Measurements from ENCODE around the gene NR3C2. TPM values are rescaled to one million over a fixed set of nuclear protein-coding genes. Genes with fewer than 3 reads are reported as not detected.

NR3C2 gene
- total RNA-seq, 2 donors from 2014 or later = 41.0 to 42.5 TPM

- Mint-ChIP-seq H3K4me3 (no peak overlapping the region), H3K27ac (peak overlapping the region; percentile 2), H3K4me1 (peaks cover 9% of the 10 kb centered on the region), H3K27me3 (no peaks in the 10 kb centered on the region), H3K36me3 (ENCODE audit: low read depth) (peaks cover 16% of the 10 kb centered on the region)
- no peak for ATAC-seq
- no peaks in the 10 kb centered on the region for H3K9me3 ChIP-seq (ENCODE audit: control insufficient read depth, low read length, poor library complexity, severe bottlenecking)
- no peak for DNase-seq
Measured at GRCh38 chr4:148118633-148119032, 323.6 kb downstream of the NR3C2 start.

DNA sequence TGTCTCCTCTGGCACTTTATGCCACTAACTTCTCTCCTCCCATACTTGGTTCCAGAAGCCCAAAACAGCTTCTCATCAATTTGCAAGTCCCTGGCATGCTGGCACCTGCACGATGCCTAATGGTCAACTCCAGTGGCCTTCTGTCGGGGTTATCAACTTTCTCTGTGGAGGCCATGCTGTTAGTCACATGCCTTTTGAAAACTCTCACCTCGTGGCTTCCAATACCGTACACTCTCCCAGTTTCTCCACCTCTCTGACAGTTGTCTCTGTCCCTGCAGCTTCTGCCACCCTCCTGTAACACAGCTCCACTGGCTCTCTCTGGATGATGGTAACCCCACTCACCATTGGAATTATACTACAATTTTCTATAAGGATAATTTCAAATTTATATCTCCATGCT is 324.0 kb downstream of the NR3C2 start:
- peak overlapping the region; percentile 5 for H3K4me3 Mint-ChIP-seq
- DNase-seq (no peak), ATAC-seq (no peak)
- H3K27ac Mint-ChIP-seq = peak overlapping the region; percentile 2
- H3K4me1 Mint-ChIP-seq = peaks cover 9% of the 10 kb centered on the region
- no peaks in the 10 kb centered on the region for H3K27me3 Mint-ChIP-seq
- peaks cover 15% of the 10 kb centered on the region for H3K36me3 Mint-ChIP-seq (ENCODE audit: low read depth)
- H3K9me3 ChIP-seq (ENCODE audit: control insufficient read depth, low read length, poor library complexity, severe bottlenecking) = no peaks in the 10 kb centered on the region

DNA sequence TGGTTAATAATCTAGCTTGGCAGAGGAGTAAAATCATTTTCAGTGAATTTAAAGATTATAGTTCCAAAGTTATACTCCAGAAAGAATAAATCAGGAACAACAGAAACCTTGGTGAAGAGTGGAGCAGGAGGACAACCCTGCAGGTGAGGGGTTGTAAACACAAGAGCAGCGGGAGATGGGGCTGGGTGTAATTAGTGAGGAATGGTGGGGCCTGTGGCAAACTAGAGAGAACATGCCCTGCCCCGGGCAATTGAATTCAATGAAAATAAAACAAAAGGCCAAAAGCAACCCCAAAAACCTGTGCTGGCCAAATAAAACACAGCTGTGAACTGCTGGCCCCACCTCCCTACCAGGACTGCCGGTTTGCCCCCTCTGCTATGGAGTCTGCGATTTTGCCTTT is 325.2 kb downstream of the NR3C2 start:
- DNase-seq (no peak), ATAC-seq (no peak)
- Mint-ChIP-seq H3K36me3 (ENCODE audit: low read depth) (peaks cover 13% of the 10 kb centered on the region), H3K27me3 (no peaks in the 10 kb centered on the region), H3K4me1 (peaks cover 14% of the 10 kb centered on the region), H3K4me3 (no peak overlapping the region), H3K27ac (no peak overlapping the region)
- no peaks in the 10 kb centered on the region for H3K9me3 ChIP-seq (ENCODE audit: control insufficient read depth, low read length, poor library complexity, severe bottlenecking)

DNA sequence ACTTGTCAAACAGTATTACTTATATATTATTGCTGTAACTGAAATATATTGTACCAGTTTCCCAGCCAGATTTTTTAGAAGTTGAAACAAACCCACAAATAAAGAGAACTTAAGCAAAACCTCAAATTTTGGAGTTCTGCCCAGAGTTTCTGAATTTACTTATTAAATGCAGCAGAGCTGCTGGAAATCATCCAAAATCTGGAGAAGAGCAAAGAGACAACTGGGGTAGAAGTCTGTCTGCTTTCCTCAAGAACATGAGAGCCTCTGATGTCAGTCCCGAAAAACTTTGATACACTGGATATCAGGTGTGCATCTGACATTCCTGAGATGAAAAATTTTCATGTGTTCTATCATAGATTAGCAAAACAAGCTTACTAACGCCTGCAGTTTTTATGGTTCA is 325.9 kb downstream of the NR3C2 start:
- ATAC-seq (no peak), DNase-seq (no peak)
- no peaks in the 10 kb centered on the region for H3K27me3 Mint-ChIP-seq
- H3K27ac Mint-ChIP-seq = no peak overlapping the region
- no peaks in the 10 kb centered on the region for H3K9me3 ChIP-seq (ENCODE audit: control insufficient read depth, low read length, poor library complexity, severe bottlenecking)
- peaks cover 16% of the 10 kb centered on the region for H3K4me1 Mint-ChIP-seq
- H3K4me3 Mint-ChIP-seq = no peak overlapping the region
- H3K36me3 Mint-ChIP-seq (ENCODE audit: low read depth) = peaks cover 18% of the 10 kb centered on the region

GRCh38 chr4:148114436-148114835 is 327.8 kb downstream of the NR3C2 start:
- Mint-ChIP-seq H3K4me3 (no peak overlapping the region), H3K27ac (no peak overlapping the region), H3K36me3 (ENCODE audit: low read depth) (peaks cover 18% of the 10 kb centered on the region), H3K4me1 (peaks cover 16% of the 10 kb centered on the region), H3K27me3 (no peaks in the 10 kb centered on the region)
- no peak for ATAC-seq
- DNase-seq = no peak
- H3K9me3 ChIP-seq (ENCODE audit: control insufficient read depth, low read length, poor library complexity, severe bottlenecking) = no peaks in the 10 kb centered on the region

GRCh38 chr4:148112231-148112982 is 329.8 kb downstream of the NR3C2 start:
- Mint-ChIP-seq H3K4me3 (no peak overlapping the region), H3K4me1 (peaks cover 14% of the 10 kb centered on the region), H3K27me3 (no peaks in the 10 kb centered on the region), H3K27ac (peak overlapping the region; percentile 4), H3K36me3 (ENCODE audit: low read depth) (peaks cover 10% of the 10 kb centered on the region)
- H3K9me3 ChIP-seq (ENCODE audit: control insufficient read depth, low read length, poor library complexity, severe bottlenecking) = no peaks in the 10 kb centered on the region
- DNase-seq = no peak
- ATAC-seq = no peak

DNA sequence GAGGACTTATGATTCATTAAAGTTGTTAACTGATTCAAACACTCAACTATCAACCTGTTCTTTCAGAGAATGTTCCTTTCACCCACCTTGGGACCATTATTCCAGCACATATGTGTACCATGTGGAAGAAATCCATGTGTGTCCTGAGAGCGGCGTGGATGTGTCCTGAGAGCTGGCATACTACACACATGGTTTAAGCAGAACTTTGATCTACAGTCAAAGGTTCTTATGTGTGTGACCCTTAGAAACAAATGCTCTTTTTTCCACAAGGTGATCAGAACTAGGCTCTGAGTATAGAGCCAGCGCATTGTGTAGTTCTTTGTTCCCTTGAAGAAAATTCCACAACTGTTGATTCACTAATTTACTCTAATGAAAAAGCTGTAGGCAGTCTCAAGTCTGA is 332.0 kb downstream of the NR3C2 start:
- H3K9me3 ChIP-seq (ENCODE audit: control insufficient read depth, low read length, poor library complexity, severe bottlenecking) = no peaks in the 10 kb centered on the region
- Mint-ChIP-seq H3K27ac (no peak overlapping the region), H3K27me3 (no peaks in the 10 kb centered on the region), H3K4me3 (no peak overlapping the region), H3K36me3 (ENCODE audit: low read depth) (peaks cover 12% of the 10 kb centered on the region), H3K4me1 (peaks cover 14% of the 10 kb centered on the region)
- DNase-seq (no peak), ATAC-seq (no peak)

GRCh38 chr4:148109216-148109615 is 333.0 kb downstream of the NR3C2 start:
- no peak overlapping the region for H3K4me3 Mint-ChIP-seq
- H3K27ac Mint-ChIP-seq = no peak overlapping the region
- H3K9me3 ChIP-seq (ENCODE audit: control insufficient read depth, low read length, poor library complexity, severe bottlenecking) = no peaks in the 10 kb centered on the region
- H3K27me3 Mint-ChIP-seq = no peaks in the 10 kb centered on the region
- peaks cover 12% of the 10 kb centered on the region for H3K36me3 Mint-ChIP-seq (ENCODE audit: low read depth)
- ATAC-seq = no peak
- H3K4me1 Mint-ChIP-seq = peaks cover 14% of the 10 kb centered on the region
- no peak for DNase-seq

DNA sequence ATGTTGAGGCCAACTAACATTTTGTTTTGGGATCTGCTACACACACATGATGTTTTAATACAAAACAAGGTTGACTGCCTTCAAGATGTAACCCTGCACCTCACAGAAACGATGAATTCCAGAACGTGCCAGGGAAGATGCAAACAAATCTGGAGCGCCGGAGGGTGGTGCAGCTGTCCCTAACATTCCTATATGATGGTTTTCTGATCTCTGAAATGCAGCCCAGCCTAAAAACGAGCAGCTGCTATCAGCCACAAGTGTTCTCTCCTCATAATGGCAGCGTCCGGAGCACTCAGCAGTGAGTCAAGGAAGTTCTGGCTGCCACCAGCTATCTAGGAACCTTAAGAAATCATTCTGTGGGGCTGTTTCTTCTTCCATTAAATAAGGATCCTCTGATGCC is 333.4 kb downstream of the NR3C2 start:
- peaks cover 11% of the 10 kb centered on the region for H3K4me1 Mint-ChIP-seq
- no peak for ATAC-seq
- no peak for DNase-seq
- H3K27me3 Mint-ChIP-seq = no peaks in the 10 kb centered on the region
- H3K36me3 Mint-ChIP-seq (ENCODE audit: low read depth) = peaks cover 12% of the 10 kb centered on the region
- no peak overlapping the region for H3K4me3 Mint-ChIP-seq
- H3K27ac Mint-ChIP-seq = no peak overlapping the region
- H3K9me3 ChIP-seq (ENCODE audit: control insufficient read depth, low read length, poor library complexity, severe bottlenecking) = no peaks in the 10 kb centered on the region

DNA sequence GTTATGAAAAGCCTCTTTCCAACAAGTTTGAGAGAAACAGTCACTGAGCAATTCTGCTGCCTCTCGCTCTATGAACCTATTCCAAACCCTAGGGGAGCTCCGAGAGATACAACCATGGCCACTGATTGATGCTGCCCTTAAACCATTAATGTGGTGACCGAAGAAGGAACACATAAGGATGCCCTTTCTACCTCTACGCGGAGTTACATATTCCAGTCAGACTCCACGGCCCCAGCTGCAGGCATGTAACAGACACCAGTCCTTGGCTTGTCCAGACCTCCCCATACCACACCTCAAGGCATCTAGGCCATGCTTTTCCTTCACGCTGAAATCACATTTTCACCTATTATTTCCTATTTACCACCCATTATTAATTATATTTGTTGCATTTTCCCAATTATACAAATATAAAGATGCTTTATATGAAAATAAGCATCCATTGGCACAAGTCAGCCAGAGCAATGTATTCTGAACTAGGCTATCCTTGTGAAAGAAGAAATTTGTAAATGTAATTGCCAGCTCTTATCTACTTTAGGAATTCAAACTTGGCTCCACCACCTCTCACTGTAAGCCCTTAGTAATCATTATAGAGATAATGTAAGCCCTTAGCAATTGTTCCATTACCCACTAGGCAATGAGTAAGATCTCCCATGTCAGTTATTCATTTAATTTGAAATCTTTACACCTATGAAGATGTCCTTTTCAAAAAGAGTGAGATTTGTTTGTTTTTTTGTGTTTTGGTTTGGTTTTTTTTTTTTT is 338.4 kb downstream of the NR3C2 start:
- H3K27me3 Mint-ChIP-seq = no peaks in the 10 kb centered on the region
- H3K36me3 Mint-ChIP-seq (ENCODE audit: low read depth) = peaks cover 14% of the 10 kb centered on the region
- ATAC-seq (no peak), DNase-seq (no peak)
- H3K4me1 Mint-ChIP-seq = peaks cover 14% of the 10 kb centered on the region
- H3K4me3 Mint-ChIP-seq = no peak overlapping the region
- H3K27ac Mint-ChIP-seq = no peak overlapping the region
- no peaks in the 10 kb centered on the region for H3K9me3 ChIP-seq (ENCODE audit: control insufficient read depth, low read length, poor library complexity, severe bottlenecking)

DNA sequence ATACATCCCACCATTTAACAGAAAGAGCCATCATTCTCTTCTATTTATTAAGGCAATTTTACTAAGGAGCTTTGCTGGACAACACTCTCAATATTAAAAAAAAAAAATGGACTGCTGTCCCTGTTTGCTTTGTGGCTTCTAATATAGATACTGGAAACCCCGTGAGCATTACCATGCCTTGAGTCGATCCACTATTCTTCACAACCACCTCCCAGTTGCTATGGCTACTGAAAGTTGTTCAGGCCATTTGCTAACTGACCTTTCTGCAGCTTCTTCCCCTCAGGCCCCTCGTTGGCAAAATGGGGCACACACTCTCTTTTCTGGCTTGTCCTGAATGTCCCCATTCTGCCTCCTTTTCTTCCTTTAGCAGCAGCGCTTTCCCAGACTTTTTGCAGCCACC is 340.4 kb downstream of the NR3C2 start:
- H3K27ac Mint-ChIP-seq = no peak overlapping the region
- no peaks in the 10 kb centered on the region for H3K27me3 Mint-ChIP-seq
- H3K4me3 Mint-ChIP-seq = no peak overlapping the region
- peaks cover 14% of the 10 kb centered on the region for H3K4me1 Mint-ChIP-seq
- H3K9me3 ChIP-seq (ENCODE audit: control insufficient read depth, low read length, poor library complexity, severe bottlenecking) = no peaks in the 10 kb centered on the region
- no peak for DNase-seq
- ATAC-seq = no peak
- H3K36me3 Mint-ChIP-seq (ENCODE audit: low read depth) = peaks cover 15% of the 10 kb centered on the region

GRCh38 chr4:148101235-148101634 is 341.0 kb downstream of the NR3C2 start:
- Mint-ChIP-seq H3K4me3 (no peak overlapping the region), H3K27ac (no peak overlapping the region), H3K4me1 (peaks cover 15% of the 10 kb centered on the region), H3K27me3 (no peaks in the 10 kb centered on the region), H3K36me3 (ENCODE audit: low read depth) (peaks cover 15% of the 10 kb centered on the region)
- ATAC-seq (no peak), DNase-seq (no peak)
- no peaks in the 10 kb centered on the region for H3K9me3 ChIP-seq (ENCODE audit: control insufficient read depth, low read length, poor library complexity, severe bottlenecking)

- peak overlapping the region; percentile 42 for H3K27ac Mint-ChIP-seq
- DNase-seq (no peak), ATAC-seq (no peak)
- H3K4me3 Mint-ChIP-seq = no peak overlapping the region
- H3K36me3 Mint-ChIP-seq (ENCODE audit: low read depth) = peaks cover 10% of the 10 kb centered on the region
- H3K9me3 ChIP-seq (ENCODE audit: control insufficient read depth, low read length, poor library complexity, severe bottlenecking) = no peaks in the 10 kb centered on the region
- no peaks in the 10 kb centered on the region for H3K27me3 Mint-ChIP-seq
- H3K4me1 Mint-ChIP-seq = peaks cover 13% of the 10 kb centered on the region
Measured at GRCh38 chr4:148097801-148098200, 344.4 kb downstream of the NR3C2 start.

All from T-helper 17 cell (primary cell).